DND-41 (cell line): Measurements from ENCODE around the gene ZNF133.

Experiments
- ATAC-seq: fragments of 200-7000 bp; cut with Tn5 transposase; 3 replicates; pipeline ENCODE4 v1.9.1; 2021; ENCODE audit warnings: low read depth; ENCODE audit not compliant: insufficient read depth
- DNase-seq: peaks from one replicate; pipeline ENCODE4 v3.0.0-alpha.2; 2020
- H2AFZ ChIP-seq: 2 replicates; pipeline ENCODE4 v1.6.0; 2012; ENCODE audit warnings: low read depth, low read length
- H3K27ac ChIP-seq: 2 replicates; pipeline ENCODE4 v1.5.1; 2012; ENCODE audit warnings: low read length, inconsistent platforms
- H3K27me3 ChIP-seq: fragments of 200-600 bp; sonication (generic); 2 replicates; pipeline ENCODE4 v1.6.0; 2012; ENCODE audit warnings: low read length, mild to moderate bottlenecking, inconsistent platforms; ENCODE audit not compliant: insufficient read depth, poor library complexity
- H3K36me3 ChIP-seq: 2 replicates; pipeline ENCODE4 v1.5.1; 2012; ENCODE audit warnings: low read length, inconsistent platforms; ENCODE audit not compliant: insufficient read depth
- H3K4me1 ChIP-seq: 2 replicates; pipeline ENCODE4 v1.5.1; 2012; ENCODE audit warnings: mild to moderate bottlenecking, low read length; ENCODE audit not compliant: insufficient read depth
- H3K4me2 ChIP-seq: 2 replicates; pipeline ENCODE4 v1.6.0; 2012; ENCODE audit warnings: mild to moderate bottlenecking, moderate library complexity, low read length, inconsistent platforms; ENCODE audit not compliant: insufficient read depth
- H3K4me3 ChIP-seq, 2 experiments: fragments of 200-600 bp in 1 of 2; shearing (Covaris generic) in 1 of 2; 2 replicates each; pipeline ENCODE4 v1.5.1; 2012 to 2016; ENCODE audit warnings: inconsistent platforms in 2 of 2, low read length in 2 of 2, mild to moderate bottlenecking in 2 of 2, low read depth in 1 of 2, moderate library complexity in 1 of 2
- H3K79me2 ChIP-seq: 2 replicates; pipeline ENCODE4 v1.6.0; 2012; ENCODE audit warnings: low read length, inconsistent platforms; ENCODE audit not compliant: insufficient read depth
- H3K9ac ChIP-seq: 2 replicates; pipeline ENCODE4 v1.6.0; 2012; ENCODE audit warnings: low read depth, mild to moderate bottlenecking, inconsistent platforms, low read length, moderate library complexity
- H3K9me3 ChIP-seq: 2 replicates; pipeline ENCODE4 v1.5.1; 2012; ENCODE audit warnings: low read length, moderate library complexity, mild to moderate bottlenecking, inconsistent platforms; ENCODE audit not compliant: insufficient read depth, severe bottlenecking
- H4K20me1 ChIP-seq: 2 replicates; pipeline ENCODE4 v1.6.0; 2012; ENCODE audit warnings: low read length; ENCODE audit not compliant: insufficient read depth
- EZH2 ChIP-seq: IDR thresholded peaks from 3 replicates; pipeline ENCODE4 v1.6.1; 2012; ENCODE audit warnings: borderline replicate concordance, low read depth, mild to moderate bottlenecking, moderate library complexity, low read length, inconsistent platforms; ENCODE audit not compliant: severe bottlenecking
- TF ChIP-seq, protein P1 (sequence below): IDR thresholded peaks from 2 replicates; pipeline ENCODE4 v1.5.1; 2012; ENCODE audit warnings: borderline replicate concordance, low read length, moderate library complexity, mild to moderate bottlenecking; ENCODE audit not compliant: poor library complexity, severe bottlenecking; ENCODE audit errors: extremely low read depth

ZNF133 gene

GRCh38 chr20:18250217-18250616 lies 38.1 kb upstream of the ZNF133 start:
- Histone ChIP-seq H3K9ac (no peak overlapping the region), H3K4me2 (no peak overlapping the region), H3K36me3 (no peaks in the 10 kb centered on the region), H3K27ac (no peak overlapping the region), H2AFZ (no peak overlapping the region), H3K79me2 (no peaks in the 10 kb centered on the region), H3K4me1 (no peaks in the 10 kb centered on the region), H3K4me3 (no peak overlapping the region), H3K27me3 (peaks cover 17% of the 10 kb centered on the region), H4K20me1 (no peaks in the 10 kb centered on the region), H3K9me3 (no peaks in the 10 kb centered on the region)
- TF ChIP-seq, protein P1, sequence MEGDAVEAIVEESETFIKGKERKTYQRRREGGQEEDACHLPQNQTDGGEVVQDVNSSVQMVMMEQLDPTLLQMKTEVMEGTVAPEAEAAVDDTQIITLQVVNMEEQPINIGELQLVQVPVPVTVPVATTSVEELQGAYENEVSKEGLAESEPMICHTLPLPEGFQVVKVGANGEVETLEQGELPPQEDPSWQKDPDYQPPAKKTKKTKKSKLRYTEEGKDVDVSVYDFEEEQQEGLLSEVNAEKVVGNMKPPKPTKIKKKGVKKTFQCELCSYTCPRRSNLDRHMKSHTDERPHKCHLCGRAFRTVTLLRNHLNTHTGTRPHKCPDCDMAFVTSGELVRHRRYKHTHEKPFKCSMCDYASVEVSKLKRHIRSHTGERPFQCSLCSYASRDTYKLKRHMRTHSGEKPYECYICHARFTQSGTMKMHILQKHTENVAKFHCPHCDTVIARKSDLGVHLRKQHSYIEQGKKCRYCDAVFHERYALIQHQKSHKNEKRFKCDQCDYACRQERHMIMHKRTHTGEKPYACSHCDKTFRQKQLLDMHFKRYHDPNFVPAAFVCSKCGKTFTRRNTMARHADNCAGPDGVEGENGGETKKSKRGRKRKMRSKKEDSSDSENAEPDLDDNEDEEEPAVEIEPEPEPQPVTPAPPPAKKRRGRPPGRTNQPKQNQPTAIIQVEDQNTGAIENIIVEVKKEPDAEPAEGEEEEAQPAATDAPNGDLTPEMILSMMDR = no peak
- no peak for TF ChIP-seq EZH2
- no peak for DNase-seq
- no peak for ATAC-seq

DNA sequence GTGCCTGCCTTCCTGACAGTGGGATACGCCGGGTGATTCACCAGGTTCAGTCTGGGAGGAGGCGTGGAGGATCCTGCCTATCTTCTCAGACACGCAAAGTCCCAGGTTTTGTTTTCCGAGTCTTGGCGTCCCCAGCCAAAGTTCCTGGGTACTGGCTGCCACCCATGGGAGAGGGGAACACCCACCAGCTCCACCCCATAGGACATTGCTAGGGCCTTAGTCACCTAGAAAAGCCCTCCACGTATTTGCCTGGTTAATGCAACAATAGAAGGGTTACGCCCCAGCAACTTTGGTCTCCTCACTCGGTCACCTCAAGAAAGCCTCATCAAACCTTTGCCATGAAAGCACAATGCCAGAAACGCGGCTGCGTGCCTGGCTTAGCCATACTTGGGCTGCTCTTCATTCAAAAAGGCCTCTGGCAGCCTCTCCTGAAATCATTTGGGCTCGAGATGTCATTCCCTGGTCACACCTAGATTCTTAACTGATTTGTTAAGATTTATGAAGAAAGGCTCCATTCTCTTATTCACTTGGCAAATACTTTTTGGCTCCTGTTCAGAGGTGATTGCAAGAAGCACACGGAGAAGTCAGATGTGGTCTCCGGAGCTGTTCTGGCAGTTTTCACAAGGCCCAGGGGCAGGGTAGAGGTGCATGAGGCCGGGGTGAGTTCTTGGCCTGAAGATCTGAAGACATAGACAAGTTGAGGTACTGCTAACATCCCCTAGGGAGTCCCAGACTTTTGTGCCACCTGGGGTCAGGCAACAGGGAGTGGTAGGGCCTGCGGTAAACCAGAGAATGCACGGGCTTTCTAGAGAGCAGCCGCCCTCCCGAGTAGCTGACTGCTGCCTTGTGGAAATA lies 35.5 kb upstream of the ZNF133 start:
- Histone ChIP-seq H4K20me1 (no peaks in the 10 kb centered on the region), H3K4me2 (no peak overlapping the region), H3K4me3 (no peak overlapping the region), H3K4me1 (no peaks in the 10 kb centered on the region), H3K79me2 (no peaks in the 10 kb centered on the region), H3K36me3 (no peaks in the 10 kb centered on the region), H3K9ac (no peak overlapping the region), H3K9me3 (no peaks in the 10 kb centered on the region), H3K27ac (no peak overlapping the region), H3K27me3 (peaks cover 19% of the 10 kb centered on the region), H2AFZ (no peak overlapping the region)
- DNase-seq = no peak
- no peak for TF ChIP-seq EZH2
- TF ChIP-seq, protein P1 = no peak
- no peak; the same call in 2 of the 3 replicates for ATAC-seq

DNA sequence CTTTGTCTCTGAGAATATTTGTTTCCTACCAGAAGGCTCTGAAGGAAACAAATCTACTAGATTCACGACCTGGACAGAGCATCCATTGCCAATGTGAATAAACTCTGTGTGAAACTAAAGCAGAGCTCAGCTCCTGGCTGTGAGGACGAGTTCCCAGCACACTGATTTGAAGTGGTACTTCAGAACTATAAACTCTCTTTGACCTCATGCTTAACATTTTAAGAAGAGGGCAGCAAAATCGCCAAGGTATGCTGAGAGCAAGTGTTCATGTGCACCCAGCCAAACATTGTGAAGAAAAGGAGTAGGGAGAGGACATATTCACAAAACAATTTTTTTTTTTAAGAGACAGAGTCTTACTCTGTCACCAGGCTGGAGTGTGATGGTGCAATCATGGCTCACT lies 33.7 kb upstream of the ZNF133 start:
- Histone ChIP-seq H3K4me2 (no peak overlapping the region), H3K9me3 (no peaks in the 10 kb centered on the region), H3K36me3 (no peaks in the 10 kb centered on the region), H3K79me2 (no peaks in the 10 kb centered on the region), H3K9ac (no peak overlapping the region), H4K20me1 (no peaks in the 10 kb centered on the region), H3K27ac (no peak overlapping the region), H2AFZ (no peak overlapping the region), H3K27me3 (peaks cover 19% of the 10 kb centered on the region), H3K4me3 (no peak overlapping the region), H3K4me1 (no peaks in the 10 kb centered on the region)
- DNase-seq (no peak), ATAC-seq (no peak)
- TF ChIP-seq, protein P1 = no peak
- no peak for TF ChIP-seq EZH2
